ENCODE measurements around the gene BBC3.

GRCh38 chr19:47275791-47276461 lies 44.9 kb upstream of the BBC3 start:
- no peak for TF ChIP-seq CTCF (IDR thresholded peaks at IDR 0.05)
- TF ChIP-seq EP300 (IDR thresholded peaks at IDR 0.05) = no peak
- no peak for TF ChIP-seq ELK1 (IDR thresholded peaks at IDR 0.05; ENCODE audit: low read depth, low read length)
- no peak for TF ChIP-seq MYC (IDR thresholded peaks at IDR 0.05; ENCODE audit: borderline replicate concordance, low read length)

All from A549 (cell line).